Caco-2 (cell line): ENCODE measurements around the gene TRIML1. TPM values are rescaled to one million over a fixed set of nuclear protein-coding genes. Genes with fewer than 3 reads are reported as not detected.

Source experiments
- BruUV-seq: library from RNA; stranded (reverse); fragments of 400-500 nt; replicated peaks from 2 replicates; lab custom pipeline; 2021; lab: Mats Ljungman, UMichigan
- CTCF ChIA-PET: fragments of 300-600 bp; sonication (Branson Sonifier 250); formaldehyde crosslinking; loops from one replicate; lab custom pipeline; 2022; ENCODE audit warnings: antibody characterized with exemption; lab: Charles Lee
- POLR2A ChIA-PET: fragments of 300-600 bp; sonication (Branson Sonifier 250); formaldehyde crosslinking; loops from one replicate; lab custom pipeline; 2022; ENCODE audit warnings: antibody characterized with exemption; lab: Charles Lee
- DNase-seq, 2 experiments: peaks; one replicate each; pipeline versions ENCODE4 v3.0.0 to v3.0.0-alpha.2; 2020 to 2022
- H3K27me3 ChIP-seq: replicated peaks from 2 replicates; pipeline ENCODE4 v1.6.0; 2011; ENCODE audit warnings: low read length; ENCODE audit not compliant: control insufficient read depth, insufficient read depth
- H3K36me3 ChIP-seq: 2 replicates; pipeline ENCODE4 v1.5.1; 2011; ENCODE audit warnings: low read length; ENCODE audit not compliant: control insufficient read depth, insufficient read depth
- H3K4me1 ChIP-seq: fragments of 250-450 bp; sonication (Bioruptor Pico); 2 replicates; pipeline ENCODE4 v1.5.1; 2020; ENCODE audit warnings: mild to moderate bottlenecking
- H3K4me3 ChIP-seq: 2 replicates; pipeline ENCODE4 v1.5.1; 2011; ENCODE audit warnings: low read depth, mild to moderate bottlenecking, control low read depth, low read length
- H3K9me3 ChIP-seq: fragments of 250-450 bp; sonication (Bioruptor Pico); 2 replicates; pipeline ENCODE4 v1.5.1; 2020; ENCODE audit warnings: mild to moderate bottlenecking, moderate library complexity
- H3K27ac Mint-ChIP-seq: one replicate; pipeline ENCODE4 v1.8.0; 2022; ENCODE audit warnings: mixed read lengths; ENCODE audit not compliant: unreplicated experiment
- H3K27me3 Mint-ChIP-seq: one replicate; pipeline ENCODE4 v1.8.0; 2022; ENCODE audit warnings: mixed read lengths; ENCODE audit not compliant: insufficient read depth, unreplicated experiment
- H3K36me3 Mint-ChIP-seq: one replicate; pipeline ENCODE4 v1.8.0; 2022; ENCODE audit warnings: mild to moderate bottlenecking, mixed read lengths; ENCODE audit not compliant: insufficient read depth, unreplicated experiment
- H3K4me1 Mint-ChIP-seq: one replicate; pipeline ENCODE4 v1.8.0; 2022; ENCODE audit warnings: low read depth, mixed read lengths; ENCODE audit not compliant: unreplicated experiment
- H3K4me3 Mint-ChIP-seq: one replicate; pipeline ENCODE4 v1.8.0; 2022; ENCODE audit warnings: mild to moderate bottlenecking, moderate library complexity, mixed read lengths; ENCODE audit not compliant: unreplicated experiment
- H3K9me3 Mint-ChIP-seq: one replicate; pipeline ENCODE4 v1.8.0; 2022; ENCODE audit warnings: mixed read lengths; ENCODE audit not compliant: unreplicated experiment
- intact Hi-C: fragments of 100-400 bp; cut with micrococcal nuclease; formaldehyde crosslinking; loops from one replicate; pipeline ENCODE4 v1.10.0; 2022; ENCODE audit not compliant: unreplicated experiment
- total RNA-seq: library from RNA; stranded (reverse); gene quantifications from 2 replicates; pipeline ENCODE4 v1.2.3, GENCODE V29; 2022
- TF ChIP-seq, protein P1 (sequence below), 2 experiments: fragments of 200-600 bp in 1 of 2; IDR thresholded peaks; 1 replicate in 1 of 2; 2 replicates in 1 of 2; pipeline versions ENCODE4 v1.5.1 to v1.8.0; 2011 to 2022; ENCODE audit warnings: antibody characterized with exemption in 1 of 2, control low read depth in 1 of 2, inconsistent platforms in 1 of 2, low read depth in 1 of 2, low read length in 1 of 2, mild to moderate bottlenecking in 1 of 2, moderate library complexity in 1 of 2; ENCODE audit not compliant: insufficient read depth in 1 of 2, severe bottlenecking in 1 of 2, unreplicated experiment in 1 of 2

The TRIML1 gene
- total RNA-seq, 1 experiment from 2014 or later = not detected

- Mint-ChIP-seq H3K27me3 (no peaks in the 10 kb centered on the region), H3K4me1 (no peaks in the 10 kb centered on the region), H3K36me3 (no peaks in the 10 kb centered on the region), H3K9me3 (no peaks in the 10 kb centered on the region), H3K4me3 (no peak overlapping the region), H3K27ac (no peak overlapping the region)
- ChIA-PET CTCF (no interaction called here), POLR2A (interaction anchor here (0.5 kb wide), 1 partner anchor 88 kb away, joined by 3 read pairs; no protein-coding TSS in a partner anchor)
- no TSS peak for BruUV-seq
- intact Hi-C loops = loop anchor here (10.0 kb wide), 1 partner anchor 206 kb away; no protein-coding TSS in a partner anchor
- no peak overlapping the region for H3K4me3 ChIP-seq
- TF ChIP-seq, protein P1, sequence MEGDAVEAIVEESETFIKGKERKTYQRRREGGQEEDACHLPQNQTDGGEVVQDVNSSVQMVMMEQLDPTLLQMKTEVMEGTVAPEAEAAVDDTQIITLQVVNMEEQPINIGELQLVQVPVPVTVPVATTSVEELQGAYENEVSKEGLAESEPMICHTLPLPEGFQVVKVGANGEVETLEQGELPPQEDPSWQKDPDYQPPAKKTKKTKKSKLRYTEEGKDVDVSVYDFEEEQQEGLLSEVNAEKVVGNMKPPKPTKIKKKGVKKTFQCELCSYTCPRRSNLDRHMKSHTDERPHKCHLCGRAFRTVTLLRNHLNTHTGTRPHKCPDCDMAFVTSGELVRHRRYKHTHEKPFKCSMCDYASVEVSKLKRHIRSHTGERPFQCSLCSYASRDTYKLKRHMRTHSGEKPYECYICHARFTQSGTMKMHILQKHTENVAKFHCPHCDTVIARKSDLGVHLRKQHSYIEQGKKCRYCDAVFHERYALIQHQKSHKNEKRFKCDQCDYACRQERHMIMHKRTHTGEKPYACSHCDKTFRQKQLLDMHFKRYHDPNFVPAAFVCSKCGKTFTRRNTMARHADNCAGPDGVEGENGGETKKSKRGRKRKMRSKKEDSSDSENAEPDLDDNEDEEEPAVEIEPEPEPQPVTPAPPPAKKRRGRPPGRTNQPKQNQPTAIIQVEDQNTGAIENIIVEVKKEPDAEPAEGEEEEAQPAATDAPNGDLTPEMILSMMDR (IDR thresholded peaks at IDR 0.05; ENCODE audit: insufficient read depth in 1 of 2, low read depth in 1 of 2, low read length in 1 of 2, severe bottlenecking in 1 of 2, unreplicated experiment in 1 of 2) = no peak
- no peak for DNase-seq
- H3K27me3 ChIP-seq = no peaks in the 10 kb centered on the region
- H3K9me3 ChIP-seq = no peaks in the 10 kb centered on the region
- no peaks in the 10 kb centered on the region; the same call in 1 of the 2 replicates for H3K36me3 ChIP-seq
- H3K4me1 ChIP-seq = no peaks in the 10 kb centered on the region
Measured at GRCh38 chr4:188168726-188169373, 29.6 kb downstream of the TRIML1 start.

DNA sequence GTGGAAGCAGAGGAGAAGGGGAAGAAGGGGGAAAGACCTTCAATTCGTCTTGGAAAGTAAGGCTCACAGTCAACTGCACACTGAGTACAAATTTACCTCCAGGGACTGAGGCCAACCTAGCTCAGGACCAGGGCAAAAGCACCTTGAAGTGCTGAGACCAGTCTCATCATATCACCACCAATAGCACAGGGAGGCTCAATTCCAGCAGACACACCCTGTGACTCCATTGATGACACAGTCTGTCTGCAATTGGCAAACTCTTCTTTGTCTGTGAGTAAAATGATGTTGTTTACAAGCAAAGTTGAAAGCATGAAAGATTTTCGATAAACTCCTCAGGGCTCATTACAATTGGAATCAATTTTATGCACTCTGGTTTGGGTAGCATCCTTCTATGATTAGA, 32.3 kb downstream of the TRIML1 start:
- ChIA-PET POLR2A (no interaction called here), CTCF (no interaction called here)
- H3K4me1 ChIP-seq = no peaks in the 10 kb centered on the region
- intact Hi-C loops = no loop called here
- no peak for DNase-seq
- no peaks in the 10 kb centered on the region for H3K9me3 ChIP-seq
- no TSS peak for BruUV-seq
- Mint-ChIP-seq H3K4me1 (no peaks in the 10 kb centered on the region), H3K9me3 (no peaks in the 10 kb centered on the region), H3K4me3 (no peak overlapping the region), H3K27me3 (no peaks in the 10 kb centered on the region), H3K27ac (no peak overlapping the region), H3K36me3 (no peaks in the 10 kb centered on the region)
- TF ChIP-seq, protein P1 (IDR thresholded peaks at IDR 0.05; ENCODE audit: insufficient read depth in 1 of 2, low read depth in 1 of 2, low read length in 1 of 2, severe bottlenecking in 1 of 2, unreplicated experiment in 1 of 2) = no peak
- H3K27me3 ChIP-seq = no peaks in the 10 kb centered on the region
- H3K4me3 ChIP-seq = no peak overlapping the region
- no peaks in the 10 kb centered on the region; the same call in 1 of the 2 replicates for H3K36me3 ChIP-seq

GRCh38 chr4:188175288-188175687, 36.0 kb downstream of the TRIML1 start:
- no TSS peak for BruUV-seq
- no peaks in the 10 kb centered on the region for H3K4me1 Mint-ChIP-seq
- Histone ChIP-seq H3K27me3 (no peaks in the 10 kb centered on the region), H3K4me3 (no peak overlapping the region), H3K36me3 (no peaks in the 10 kb centered on the region; the same call in 1 of the 2 replicates), H3K4me1 (no peaks in the 10 kb centered on the region), H3K9me3 (no peaks in the 10 kb centered on the region)
- H3K27me3 Mint-ChIP-seq = no peaks in the 10 kb centered on the region
- POLR2A ChIA-PET = no interaction called here
- intact Hi-C loops = no loop called here
- no peaks in the 10 kb centered on the region for H3K9me3 Mint-ChIP-seq
- no peak overlapping the region for H3K27ac Mint-ChIP-seq
- TF ChIP-seq, protein P1 (IDR thresholded peaks at IDR 0.05; ENCODE audit: insufficient read depth in 1 of 2, low read depth in 1 of 2, low read length in 1 of 2, severe bottlenecking in 1 of 2, unreplicated experiment in 1 of 2) = no peak
- CTCF ChIA-PET = no interaction called here
- H3K4me3 Mint-ChIP-seq = no peak overlapping the region
- no peak for DNase-seq
- H3K36me3 Mint-ChIP-seq = no peaks in the 10 kb centered on the region
